Esophagus squamous epithelium (tissue), 5 donors: ENCODE data around the gene CDCP1. TPM values are rescaled to one million over a fixed set of nuclear protein-coding genes. Genes with fewer than 3 reads are reported as not detected.
"Not testable (repeated sequence)": the region's sequence is repeated elsewhere in the genome, so short reads cannot be mapped to it uniquely, and the experiment has no call there.

ENCODE experiments used
- DNase-seq: peaks from one replicate; lab custom pipeline; 2025; lab: John Stamatoyannopoulos, UW
- H3K27ac ChIP-seq, 4 donors: fragments of 200-600 bp; sonication (generic); one replicate each; pipeline ENCODE4 v1.5.1; 2016 to 2019; ENCODE audit warnings: mild to moderate bottlenecking in 1 of 4
- H3K27me3 ChIP-seq, 4 donors: fragments of 200-600 bp; sonication (generic); 1 replicate in 3 of 4; 2 replicates in 1 of 4; pipeline versions ENCODE4 v1.5.1 to v1.6.0; 2017 to 2021; ENCODE audit warnings: antibody characterized with exemption in 1 of 4
- H3K36me3 ChIP-seq, 3 donors: fragments of 200-600 bp; sonication (generic); one replicate each; pipeline ENCODE4 v1.5.1; 2016 to 2019
- H3K4me1 ChIP-seq, 3 donors: fragments of 200-600 bp; sonication (generic); one replicate each; pipeline ENCODE4 v1.5.1; 2017 to 2019
- H3K4me3 ChIP-seq, 4 donors: fragments of 200-600 bp; sonication (generic); 1 replicate in 3 of 4; 2 replicates in 1 of 4; pipeline ENCODE4 v1.5.1; 2016 to 2019; ENCODE audit warnings: mild to moderate bottlenecking in 2 of 4, moderate library complexity in 1 of 4
- H3K9me3 ChIP-seq, 3 donors: fragments of 200-600 bp; sonication (generic); one replicate each; pipeline ENCODE4 v1.5.1; 2016 to 2019
- CTCF ChIP-seq, 6 experiments: fragments of 450-650 bp in 4 of 6; fragments of 200-600 bp in 2 of 6; sonication (generic) in 2 of 6; IDR thresholded peaks; one replicate each; pipeline ENCODE4 v1.5.1; 2016 to 2019; ENCODE audit warnings: antibody characterized with exemption in 6 of 6, mild to moderate bottlenecking in 4 of 6, moderate library complexity in 4 of 6
- POLR2A ChIP-seq, 4 donors: fragments of 450-650 bp; IDR thresholded peaks; one replicate each; pipeline ENCODE4 v1.6.1; 2017; ENCODE audit warnings: antibody characterized with exemption in 4 of 4, mild to moderate bottlenecking in 4 of 4, moderate library complexity in 3 of 4
- WGBS, 2 donors: methylation state at CpG; one replicate each; pipeline ENCODE4 v1.1.5; 2018; 5-methylcytosine and 5-hydroxymethylcytosine counted together
- intact Hi-C: fragments of 100-400 bp; cut with DNase I; formaldehyde crosslinking; loops from one replicate; pipeline ENCODE4 v1.15.0; 2022
- total RNA-seq, 4 donors: library from RNA; depleted of rRNA; stranded (reverse); fragments of >200 nt; gene quantifications; one replicate each; pipeline ENCODE4 v1.1.0, GENCODE V29; 2016
- donor health status: DM: yes; HTN: yes; CAD: no.

The CDCP1 gene
- total RNA-seq, 4 donors from 2014 or later, result 35.7 to 95.4 (median 54.6) TPM

DNA sequence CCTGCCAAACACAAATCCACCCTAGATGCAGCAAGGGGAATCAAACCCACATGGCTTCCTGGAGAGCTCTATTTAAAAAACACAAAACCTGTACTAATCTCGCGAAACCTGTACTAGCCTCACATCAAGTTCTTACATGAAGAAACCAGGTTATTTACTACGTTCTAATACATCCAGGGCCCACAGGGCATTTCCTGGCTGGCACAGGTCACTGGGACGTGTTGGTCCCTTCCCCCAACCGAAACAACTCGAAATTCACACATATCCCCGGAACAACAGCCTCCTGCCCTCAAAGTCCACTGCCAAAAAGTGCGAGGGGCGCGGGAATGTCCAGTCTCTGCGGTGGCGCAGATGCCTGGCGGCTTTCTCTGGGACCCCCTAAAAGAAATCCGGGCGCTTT is 955 bp downstream of the CDCP1 start:
- no peaks in the 10 kb centered on the region for H3K9me3 ChIP-seq
- peak overlapping the region; percentile 74 to 83 (median 80) for H3K4me3 ChIP-seq
- TF ChIP-seq CTCF (IDR thresholded peaks at IDR 0.05) (no peak), POLR2A (IDR thresholded peaks at IDR 0.05) (peak in 1 of 4 donors; percentile 28)
- H3K27me3 ChIP-seq, result peaks cover 0 to 32% (median 0%) of the 10 kb centered on the region in 4 donors
- no peaks in the 10 kb centered on the region for H3K36me3 ChIP-seq
- 9 to 18% methylated on average over 10 to 14 of the region's 15 CpGs for WGBS, 2 donors
- H3K4me1 ChIP-seq, result peaks cover 5 to 67% (median 14%) of the 10 kb centered on the region in 3 donors
- intact Hi-C loops, result no loop called here
- no peak for DNase-seq
- peak overlapping the region; percentile 86 to 98 (median 94) for H3K27ac ChIP-seq

- Histone ChIP-seq H3K27me3 (peaks cover 0 to 32% (median 0%) of the 10 kb centered on the region in 4 donors), H3K4me1 (peaks cover 18 to 79% (median 25%) of the 10 kb centered on the region in 3 donors), H3K27ac (peak overlapping the region; percentile 38 to 98 (median 94)), H3K4me3 (peak overlapping the region; percentile 74 to 83 (median 80)), H3K36me3 (no peaks in the 10 kb centered on the region), H3K9me3 (no peaks in the 10 kb centered on the region)
- intact Hi-C loops, result no loop called here
- DNase-seq, result no peak
- WGBS, 2 donors, result 41 to 65% methylated on average over 6 of the region's 6 CpGs
- TF ChIP-seq CTCF (IDR thresholded peaks at IDR 0.05) (no peak), POLR2A (IDR thresholded peaks at IDR 0.05) (no peak)
Measured at GRCh38 chr3:45143673-45144671, 2.2 kb downstream of the CDCP1 start.

DNA sequence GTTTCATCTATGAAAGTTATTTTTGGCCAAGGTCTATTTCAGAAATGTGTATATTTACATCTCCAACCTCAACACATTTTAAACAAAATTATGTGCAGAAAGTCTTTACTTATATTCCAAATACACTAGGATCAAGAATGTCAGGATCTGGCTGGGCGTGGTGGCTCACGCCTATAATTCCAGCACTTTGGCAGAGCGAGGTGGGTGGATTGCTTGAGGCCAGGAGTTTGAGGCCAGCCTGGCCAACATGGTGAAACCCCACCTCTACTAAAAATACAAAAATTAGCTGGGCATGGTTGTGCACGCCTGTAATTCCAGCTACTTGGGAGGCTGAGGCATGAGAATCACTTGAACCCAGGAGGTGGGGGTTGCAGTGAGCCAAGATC is 5.4 kb downstream of the CDCP1 start:
- H3K9me3 ChIP-seq, H3K4me3 ChIP-seq, DNase-seq, intact Hi-C loops, H3K36me3 ChIP-seq: not testable (repeated sequence)
- peak overlapping the region; percentile 41 to 88 (median 74) for H3K27ac ChIP-seq
- H3K4me1 ChIP-seq, result peaks cover 30 to 98% (median 38%) of the 10 kb centered on the region in 3 donors
- peaks cover 0 to 14% (median 0%) of the 10 kb centered on the region in 4 donors for H3K27me3 ChIP-seq
- WGBS, 2 donors, result 55 to 58% methylated on average over 4 of the region's 4 CpGs

GRCh38 chr3:45140141-45140769 is 5.9 kb downstream of the CDCP1 start:
- intact Hi-C loops, result no loop called here
- H3K4me3 ChIP-seq, result no peak overlapping the region
- peak overlapping the region; percentile 62 to 88 (median 86) for H3K27ac ChIP-seq
- peaks cover 30 to 98% (median 35%) of the 10 kb centered on the region in 3 donors for H3K4me1 ChIP-seq
- no peak for DNase-seq
- H3K9me3 ChIP-seq, result no peaks in the 10 kb centered on the region
- TF ChIP-seq POLR2A (IDR thresholded peaks at IDR 0.05) (no peak), CTCF (IDR thresholded peaks at IDR 0.05) (no peak)
- H3K36me3 ChIP-seq, result no peaks in the 10 kb centered on the region
- peaks cover 0 to 9% (median 0%) of the 10 kb centered on the region in 4 donors for H3K27me3 ChIP-seq
- 36 to 46% methylated on average over 8 of the region's 8 CpGs for WGBS, 2 donors

GRCh38 chr3:45139372-45140140 is 6.6 kb downstream of the CDCP1 start:
- DNase-seq, result no peak
- TF ChIP-seq POLR2A (IDR thresholded peaks at IDR 0.05), result no peak
- no peak for TF ChIP-seq CTCF (IDR thresholded peaks at IDR 0.05)
- WGBS, 2 donors, result 40 to 68% methylated on average over 4 to 5 of the region's 6 CpGs
- Histone ChIP-seq H3K27me3 (peaks cover 0 to 2% (median 0%) of the 10 kb centered on the region in 4 donors), H3K9me3 (no peaks in the 10 kb centered on the region), H3K36me3 (no peaks in the 10 kb centered on the region), H3K27ac (peak overlapping the region; percentile 62 to 88 (median 86)), H3K4me1 (peaks cover 30 to 98% (median 33%) of the 10 kb centered on the region in 3 donors), H3K4me3 (peak overlapping the region in 1 of 4 donors; percentile 23)
- intact Hi-C loops, result no loop called here
